Osteoblast (primary cell): Measurements from ENCODE around the gene LRRC52. TPM values are rescaled to one million over a fixed set of nuclear protein-coding genes. Genes with fewer than 3 reads are reported as not detected.

Experiments used
- DNase-seq: peaks from one replicate; pipeline ENCODE4 v3.0.0; 2011; ENCODE audit warnings: low spot score, mixed read lengths; ENCODE audit not compliant: insufficient read length; ENCODE audit errors: missing footprints
- H2AFZ ChIP-seq: 2 replicates; pipeline ENCODE4 v1.6.0; 2011; ENCODE audit warnings: mild to moderate bottlenecking, low read length
- H3K27ac ChIP-seq: 2 replicates; pipeline ENCODE4 v1.5.1; 2011; ENCODE audit warnings: mild to moderate bottlenecking, low read depth, low read length, moderate library complexity
- H3K27me3 ChIP-seq: 2 replicates; pipeline ENCODE4 v1.6.0; 2012; ENCODE audit warnings: mild to moderate bottlenecking, control low read depth, inconsistent platforms, low read length, moderate library complexity; ENCODE audit not compliant: insufficient read depth
- H3K36me3 ChIP-seq: 2 replicates; pipeline ENCODE4 v1.5.1; 2011; ENCODE audit warnings: mild to moderate bottlenecking, low read length, control low read depth, moderate library complexity; ENCODE audit not compliant: insufficient read depth
- H3K4me1 ChIP-seq: 2 replicates; pipeline ENCODE4 v1.5.1; 2011; ENCODE audit warnings: mild to moderate bottlenecking, low read length, control low read depth, moderate library complexity; ENCODE audit not compliant: insufficient read depth
- H3K4me2 ChIP-seq: 2 replicates; pipeline ENCODE4 v1.6.0; 2011; ENCODE audit warnings: mild to moderate bottlenecking, low read length; ENCODE audit not compliant: insufficient read depth
- H3K4me3 ChIP-seq: fragments of 200-600 bp; sonication (generic); 3 replicates; pipeline ENCODE4 v1.5.1; 2012; ENCODE audit warnings: mild to moderate bottlenecking, low read length, inconsistent platforms; ENCODE audit not compliant: insufficient read depth
- H3K79me2 ChIP-seq: 2 replicates; pipeline ENCODE4 v1.6.0; 2012; ENCODE audit warnings: mild to moderate bottlenecking, low read length, control low read depth, inconsistent platforms; ENCODE audit not compliant: insufficient read depth
- H3K9me3 ChIP-seq: 2 replicates; pipeline ENCODE4 v1.5.1; 2011; ENCODE audit warnings: low read depth, low read length, control low read depth
- H4K20me1 ChIP-seq: 2 replicates; pipeline ENCODE4 v1.6.0; 2012; ENCODE audit warnings: mild to moderate bottlenecking, low read length, control low read depth; ENCODE audit not compliant: insufficient read depth
- CTCF ChIP-seq: IDR thresholded peaks from 2 replicates; pipeline ENCODE4 v1.5.1; 2011; ENCODE audit warnings: mild to moderate bottlenecking, low read depth, low read length, moderate library complexity; ENCODE audit errors: extremely low read depth
- total RNA-seq: library from RNA; depleted of rRNA; stranded (reverse); fragments of >200 nt; gene quantifications from 2 replicates; pipeline ENCODE4 v1.2.3, GENCODE V29; 2012

LRRC52 gene
- total RNA-seq, 1 donor = not detected

DNA sequence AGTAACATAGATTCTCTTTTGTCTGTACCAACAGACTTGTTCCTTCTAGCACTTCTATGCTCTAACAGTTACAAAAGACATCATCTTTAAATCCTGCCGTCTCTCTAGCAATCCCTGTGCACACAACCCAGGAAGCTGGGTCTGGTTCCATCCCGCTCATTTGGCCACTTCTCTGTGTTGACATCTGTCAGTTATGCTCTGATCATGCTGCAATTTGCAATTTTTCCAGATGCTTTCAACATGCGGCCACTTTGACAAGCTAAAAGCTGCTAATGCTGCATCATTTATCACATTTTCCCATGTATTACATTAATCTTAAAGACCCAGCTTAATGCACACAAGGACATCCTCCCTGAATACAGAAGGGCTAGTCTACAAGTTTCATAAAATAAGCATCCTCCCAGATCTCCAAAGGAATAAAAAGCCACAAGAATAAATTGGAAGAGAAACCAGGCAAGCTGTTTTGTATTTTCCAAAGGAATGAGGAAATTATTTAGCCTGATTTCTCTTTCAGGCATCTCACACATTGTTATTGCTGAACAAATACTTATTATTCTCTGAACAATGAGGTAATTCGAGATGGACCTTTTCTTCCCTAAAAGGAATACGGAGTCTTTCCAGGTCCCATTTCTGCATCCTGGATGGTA is 19.0 kb upstream of the LRRC52 start:
- H3K4me1 ChIP-seq = no peaks in the 10 kb centered on the region
- H3K9me3 ChIP-seq = no peaks in the 10 kb centered on the region
- H3K27me3 ChIP-seq = no peaks in the 10 kb centered on the region
- TF ChIP-seq CTCF = no peak
- no peaks in the 10 kb centered on the region for H3K79me2 ChIP-seq
- no peaks in the 10 kb centered on the region for H4K20me1 ChIP-seq
- no peak overlapping the region for H3K27ac ChIP-seq
- no peak overlapping the region for H2AFZ ChIP-seq
- no peaks in the 10 kb centered on the region for H3K36me3 ChIP-seq
- peak; percentile 22 for DNase-seq
- no peak overlapping the region for H3K4me3 ChIP-seq
- H3K4me2 ChIP-seq = no peak overlapping the region

DNA sequence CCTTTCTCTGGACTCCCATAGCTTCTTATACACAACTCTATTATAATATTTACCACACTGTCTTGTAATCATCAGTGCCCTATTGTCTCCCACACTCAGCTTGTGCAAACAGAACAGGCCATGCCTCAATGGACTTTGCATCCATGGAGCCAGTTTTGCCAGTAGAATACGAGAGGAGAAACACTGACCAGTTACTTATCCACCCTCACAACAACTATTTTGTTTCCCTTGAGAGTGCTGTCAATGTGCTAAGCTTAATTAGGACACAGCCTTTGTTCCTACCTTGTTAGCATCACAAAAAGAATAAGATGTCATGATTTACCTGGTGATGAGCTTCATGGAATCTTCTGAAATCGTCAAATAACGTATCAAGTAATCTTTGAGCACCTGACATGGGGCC is 18.1 kb upstream of the LRRC52 start:
- no peak for DNase-seq
- no peak for TF ChIP-seq CTCF
- H2AFZ ChIP-seq = no peak overlapping the region
- H3K4me3 ChIP-seq = no peak overlapping the region
- no peak overlapping the region for H3K27ac ChIP-seq
- H3K79me2 ChIP-seq = no peaks in the 10 kb centered on the region
- no peak overlapping the region for H3K4me2 ChIP-seq
- H3K36me3 ChIP-seq = no peaks in the 10 kb centered on the region
- H4K20me1 ChIP-seq = no peaks in the 10 kb centered on the region
- H3K9me3 ChIP-seq = no peaks in the 10 kb centered on the region
- H3K27me3 ChIP-seq = no peaks in the 10 kb centered on the region
- H3K4me1 ChIP-seq = no peaks in the 10 kb centered on the region

DNA sequence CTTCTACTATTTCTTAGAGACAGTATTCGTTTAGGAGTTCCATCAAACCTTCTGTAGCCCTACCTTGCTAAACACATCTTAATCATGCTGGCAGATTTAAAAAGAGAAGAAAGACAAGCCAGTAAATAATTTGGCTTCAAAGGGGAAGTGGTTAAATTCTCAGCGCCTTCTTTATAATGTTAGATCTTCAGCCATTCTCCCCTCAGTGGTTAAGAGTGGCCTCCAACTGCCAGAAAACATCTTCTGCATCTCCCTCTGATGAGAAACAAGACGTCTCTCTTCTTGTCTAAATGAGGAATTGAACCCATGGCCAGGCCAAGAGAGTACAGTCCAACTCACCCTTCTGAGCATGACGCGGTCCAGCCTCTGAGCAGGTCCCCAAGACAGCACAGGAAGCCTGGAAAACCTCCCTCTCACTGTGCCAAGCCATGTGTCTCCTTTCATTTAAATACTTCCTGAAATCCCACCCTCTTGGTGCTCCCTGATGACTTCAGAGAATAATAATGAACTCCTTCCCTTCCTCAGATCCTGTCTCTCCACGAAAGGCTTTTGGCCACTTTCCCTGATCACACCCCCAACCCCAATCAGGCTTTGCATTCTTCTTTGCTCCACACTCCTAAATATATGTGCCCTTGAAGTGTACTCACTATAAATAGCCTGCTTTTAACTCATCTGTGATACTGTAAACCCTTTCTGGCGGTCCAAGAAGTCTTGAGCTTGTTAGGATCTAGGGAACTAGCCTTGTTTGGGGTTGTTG is 16.4 kb upstream of the LRRC52 start:
- no peak for DNase-seq
- no peak for TF ChIP-seq CTCF
- H3K4me3 ChIP-seq = no peak overlapping the region
- H3K27ac ChIP-seq = no peak overlapping the region
- H3K27me3 ChIP-seq = no peaks in the 10 kb centered on the region
- no peak overlapping the region for H2AFZ ChIP-seq
- H3K79me2 ChIP-seq = no peaks in the 10 kb centered on the region
- no peaks in the 10 kb centered on the region for H4K20me1 ChIP-seq
- no peaks in the 10 kb centered on the region for H3K36me3 ChIP-seq
- H3K4me1 ChIP-seq = no peaks in the 10 kb centered on the region
- H3K4me2 ChIP-seq = no peak overlapping the region
- H3K9me3 ChIP-seq = no peaks in the 10 kb centered on the region

- Histone ChIP-seq H2AFZ (no peak overlapping the region), H3K79me2 (no peaks in the 10 kb centered on the region), H3K9me3 (no peaks in the 10 kb centered on the region), H3K27me3 (no peaks in the 10 kb centered on the region), H3K4me1 (no peaks in the 10 kb centered on the region), H3K4me3 (no peak overlapping the region), H3K27ac (no peak overlapping the region), H3K4me2 (no peak overlapping the region), H3K36me3 (no peaks in the 10 kb centered on the region), H4K20me1 (no peaks in the 10 kb centered on the region)
- no peak for DNase-seq
- no peak for TF ChIP-seq CTCF
Observed at GRCh38 chr1:165531021-165531420, 12.8 kb upstream of the LRRC52 start.
